ENCODE results near the gene TRAF7.

GRCh38 chr16:2206420-2206779 is 50.8 kb downstream of the TRAF7 start:
- TF ChIP-seq CTCF (IDR thresholded peaks at IDR 0.05) = no peak
- TF ChIP-seq EP300 (IDR thresholded peaks at IDR 0.05) = no peak

Data from ovary (tissue), 3 donors.